Mucosa of stomach (tissue), 1 donor: ENCODE data around the gene SIGLEC15.

Experiments used
- H3K27me3 ChIP-seq: one replicate; pipeline ENCODE4 v1.7.0; 2013; ENCODE audit warnings: mild to moderate bottlenecking, low read length; ENCODE audit not compliant: control insufficient read depth, insufficient read depth
- H3K36me3 ChIP-seq: one replicate; pipeline ENCODE4 v1.7.0; 2013; ENCODE audit warnings: low read length; ENCODE audit not compliant: control insufficient read depth, insufficient read depth
- H3K4me1 ChIP-seq: one replicate; pipeline ENCODE4 v1.7.0; 2013; ENCODE audit warnings: mild to moderate bottlenecking, low read length; ENCODE audit not compliant: control insufficient read depth, insufficient read depth
- H3K4me3 ChIP-seq: one replicate; pipeline ENCODE4 v1.7.0; 2013; ENCODE audit warnings: low read length
- H3K9ac ChIP-seq: one replicate; pipeline ENCODE4 v1.7.0; 2013; ENCODE audit warnings: mild to moderate bottlenecking, low read length, moderate library complexity
- H3K9me3 ChIP-seq: one replicate; pipeline ENCODE4 v1.7.0; 2013; ENCODE audit warnings: mild to moderate bottlenecking, low read length, moderate library complexity; ENCODE audit not compliant: control insufficient read depth
- donor health status: Pancreatic carcinoma.

The SIGLEC15 gene

DNA sequence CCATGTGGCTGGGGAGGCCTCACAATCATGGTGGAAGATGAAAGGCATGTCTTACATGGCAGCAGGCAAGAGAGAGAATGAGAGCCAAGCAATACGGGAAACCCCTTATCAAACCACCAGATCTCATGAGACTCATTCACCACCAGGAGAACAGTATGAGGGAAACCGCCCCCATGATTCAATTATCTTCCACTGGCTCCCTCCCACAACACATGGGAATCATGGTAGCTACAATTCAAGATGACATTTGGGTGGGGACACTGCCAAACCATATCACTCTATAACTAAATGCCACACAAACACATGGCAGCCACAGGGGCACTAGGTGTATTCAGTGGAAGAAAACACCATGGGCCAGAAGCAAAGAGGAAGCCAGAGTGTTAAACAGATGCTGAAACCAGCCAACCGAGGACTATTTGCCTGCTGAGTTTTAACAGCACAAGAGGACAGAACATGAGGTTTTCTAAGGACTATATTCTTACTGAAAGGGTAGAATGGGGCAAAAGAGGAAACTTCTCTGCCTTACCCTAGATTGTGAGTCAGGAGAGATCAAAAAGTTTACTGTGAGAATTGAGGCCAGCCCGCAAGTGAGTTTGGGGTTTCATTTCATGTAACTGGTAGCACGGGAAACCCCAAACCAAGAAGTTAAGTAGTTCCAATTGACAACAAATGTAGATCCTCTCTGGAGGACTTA, 49.2 kb downstream of the SIGLEC15 start:
- Histone ChIP-seq H3K27me3 (no peaks in the 10 kb centered on the region), H3K9me3 (no peaks in the 10 kb centered on the region), H3K9ac (no peak overlapping the region), H3K4me1 (no peaks in the 10 kb centered on the region), H3K36me3 (no peaks in the 10 kb centered on the region), H3K4me3 (no peak overlapping the region)

DNA sequence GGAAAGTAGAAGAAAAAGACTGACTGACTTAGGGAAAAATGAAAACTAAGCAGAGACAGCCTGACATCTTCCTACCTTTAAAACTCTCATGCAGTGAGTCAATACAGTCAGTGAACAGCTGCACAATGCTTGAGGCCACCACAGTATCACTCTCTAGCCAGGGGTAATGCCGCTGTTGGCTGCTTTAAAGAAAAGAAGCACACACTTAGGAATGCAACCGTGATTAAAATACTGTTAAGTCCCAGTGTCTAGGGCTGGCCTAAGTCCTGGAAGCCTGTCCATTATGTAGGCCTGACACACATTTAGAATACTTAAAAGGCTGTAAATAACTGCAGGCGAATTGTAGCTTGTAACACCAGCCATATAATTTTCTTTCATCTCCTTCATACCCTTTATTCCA, 50.7 kb downstream of the SIGLEC15 start:
- Histone ChIP-seq H3K4me3 (no peak overlapping the region), H3K4me1 (no peaks in the 10 kb centered on the region), H3K9ac (no peak overlapping the region), H3K27me3 (no peaks in the 10 kb centered on the region), H3K9me3 (no peaks in the 10 kb centered on the region), H3K36me3 (no peaks in the 10 kb centered on the region)

DNA sequence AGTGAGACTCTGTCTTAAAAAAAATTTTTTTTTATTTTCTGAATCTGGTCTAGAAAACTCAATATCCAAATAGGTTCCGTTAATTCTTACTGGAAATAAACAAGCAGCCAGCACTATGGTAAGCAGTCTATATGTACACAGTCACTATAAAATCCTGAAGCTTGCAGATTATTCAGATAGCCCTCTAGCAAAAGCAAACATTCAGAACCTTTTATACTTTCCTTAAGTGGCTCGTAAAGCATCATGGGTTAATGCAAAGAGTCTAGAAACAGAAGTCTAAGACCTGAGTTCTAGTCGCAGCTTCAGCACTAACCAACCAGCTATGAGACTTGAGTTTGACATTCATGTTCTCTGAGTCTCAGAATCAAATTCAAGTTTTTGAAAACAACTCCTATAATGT, 51.9 kb downstream of the SIGLEC15 start:
- no peaks in the 10 kb centered on the region for H3K36me3 ChIP-seq

DNA sequence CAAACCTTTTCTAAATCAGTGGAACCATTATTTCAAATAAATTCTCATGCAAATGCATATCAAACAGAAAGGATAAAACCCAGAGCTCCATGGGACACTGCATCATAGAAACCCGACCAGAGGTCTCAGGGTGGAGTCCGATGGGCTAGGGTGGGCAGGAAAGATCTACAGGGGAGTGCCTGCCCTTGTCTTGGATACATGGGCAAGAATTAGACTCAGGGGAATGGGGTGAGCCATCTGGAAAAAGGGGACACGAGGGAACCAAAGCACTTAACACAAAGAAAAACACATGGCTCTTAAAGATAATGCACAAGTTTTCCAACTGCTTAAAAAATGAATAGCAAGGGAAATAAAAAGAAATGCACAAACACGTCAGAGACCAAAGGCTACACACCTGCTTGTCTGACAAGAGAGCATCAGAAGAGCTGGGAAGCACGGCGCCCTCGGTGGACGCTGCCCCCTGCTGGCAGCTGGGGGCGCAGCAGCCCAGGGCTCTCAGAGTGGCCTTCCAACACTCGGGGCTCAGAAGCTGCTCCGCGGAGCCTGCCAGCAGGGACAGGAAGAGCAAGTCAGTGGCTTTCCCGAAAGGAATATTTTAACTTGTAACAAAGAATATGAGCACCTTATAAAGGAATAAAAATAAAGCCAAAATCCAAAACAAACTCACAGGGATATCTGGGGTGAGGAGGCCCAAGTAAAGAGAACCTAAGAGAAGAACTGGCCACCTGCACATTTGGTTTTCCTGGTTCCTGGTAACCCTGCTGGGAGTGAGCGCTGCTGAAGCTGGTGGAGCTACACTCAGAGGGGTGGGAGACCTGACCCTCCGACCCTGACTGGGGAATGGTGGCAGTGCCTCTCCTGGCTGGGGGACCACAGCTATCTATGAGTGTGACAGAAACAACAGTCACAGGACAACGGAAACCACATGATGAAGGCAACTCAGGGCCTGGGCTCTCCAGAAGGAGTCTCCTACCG, 54.5 kb downstream of the SIGLEC15 start:
- Histone ChIP-seq H3K36me3 (peaks cover 5% of the 10 kb centered on the region), H3K4me3 (no peak overlapping the region), H3K4me1 (no peaks in the 10 kb centered on the region), H3K9ac (no peak overlapping the region), H3K27me3 (no peaks in the 10 kb centered on the region), H3K9me3 (no peaks in the 10 kb centered on the region)

More for the DNA sequence above, 51.9 kb downstream of the SIGLEC15 start:
- Histone ChIP-seq H3K4me1 (no peaks in the 10 kb centered on the region), H3K9me3 (no peaks in the 10 kb centered on the region), H3K4me3 (no peak overlapping the region), H3K9ac (no peak overlapping the region), H3K27me3 (no peaks in the 10 kb centered on the region)

DNA sequence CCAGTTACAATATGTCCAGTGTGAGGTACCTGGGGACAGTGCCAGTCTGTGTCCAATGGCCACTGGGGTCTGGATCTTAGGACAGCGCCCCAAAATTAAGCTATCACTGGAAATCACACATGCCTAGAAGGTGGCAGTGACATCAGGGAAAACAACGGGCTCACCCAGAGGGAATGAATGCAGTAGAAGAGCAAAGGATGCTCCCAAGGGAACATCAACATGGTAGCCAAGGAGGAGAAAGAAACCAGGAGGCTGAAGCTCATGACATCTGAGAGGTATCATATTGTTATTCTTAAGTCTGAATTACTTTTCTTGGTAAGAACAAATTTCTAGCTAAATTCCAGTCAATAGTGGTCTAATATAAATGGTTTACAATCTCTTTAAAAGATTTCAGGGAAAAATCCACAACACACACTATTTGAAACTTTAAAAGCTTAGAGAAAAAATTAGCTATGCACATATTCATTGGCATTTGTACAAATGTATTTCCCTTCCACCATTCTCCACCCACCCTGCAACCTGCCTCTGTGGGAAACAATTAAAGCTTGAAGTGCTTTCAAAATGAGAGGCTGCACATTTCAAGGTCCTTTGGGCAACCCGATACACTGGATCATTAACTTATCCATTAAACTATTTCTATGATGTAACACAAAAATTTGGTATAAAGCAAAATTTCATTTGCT, 55.5 kb downstream of the SIGLEC15 start:
- no peaks in the 10 kb centered on the region for H3K4me1 ChIP-seq
- H3K27me3 ChIP-seq: no peaks in the 10 kb centered on the region
- H3K4me3 ChIP-seq: no peak overlapping the region
- no peak overlapping the region for H3K9ac ChIP-seq
- H3K9me3 ChIP-seq: no peaks in the 10 kb centered on the region
- H3K36me3 ChIP-seq: peaks cover 5% of the 10 kb centered on the region

DNA sequence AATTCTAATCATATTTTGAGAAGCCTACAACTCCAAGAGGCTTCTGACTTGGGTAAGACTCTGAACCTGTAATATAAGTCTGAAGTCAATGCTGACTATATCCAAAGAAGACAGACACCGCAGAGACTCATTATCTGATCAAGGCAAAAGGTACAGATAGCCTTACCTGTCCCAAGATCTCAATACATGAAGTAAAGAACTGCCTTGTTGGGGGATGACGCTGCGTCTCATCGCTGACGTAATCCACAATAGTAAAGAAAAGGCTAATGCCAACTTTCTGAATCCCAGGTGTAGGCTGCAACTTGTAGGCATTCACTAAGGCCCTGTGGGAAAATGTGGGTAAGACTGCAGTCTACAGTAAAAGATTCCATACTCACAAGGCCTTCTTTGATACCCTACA, 62.1 kb downstream of the SIGLEC15 start:
- Histone ChIP-seq H3K4me1 (no peaks in the 10 kb centered on the region), H3K27me3 (no peaks in the 10 kb centered on the region), H3K9ac (no peak overlapping the region), H3K4me3 (no peak overlapping the region), H3K36me3 (peaks cover 5% of the 10 kb centered on the region), H3K9me3 (no peaks in the 10 kb centered on the region)

DNA sequence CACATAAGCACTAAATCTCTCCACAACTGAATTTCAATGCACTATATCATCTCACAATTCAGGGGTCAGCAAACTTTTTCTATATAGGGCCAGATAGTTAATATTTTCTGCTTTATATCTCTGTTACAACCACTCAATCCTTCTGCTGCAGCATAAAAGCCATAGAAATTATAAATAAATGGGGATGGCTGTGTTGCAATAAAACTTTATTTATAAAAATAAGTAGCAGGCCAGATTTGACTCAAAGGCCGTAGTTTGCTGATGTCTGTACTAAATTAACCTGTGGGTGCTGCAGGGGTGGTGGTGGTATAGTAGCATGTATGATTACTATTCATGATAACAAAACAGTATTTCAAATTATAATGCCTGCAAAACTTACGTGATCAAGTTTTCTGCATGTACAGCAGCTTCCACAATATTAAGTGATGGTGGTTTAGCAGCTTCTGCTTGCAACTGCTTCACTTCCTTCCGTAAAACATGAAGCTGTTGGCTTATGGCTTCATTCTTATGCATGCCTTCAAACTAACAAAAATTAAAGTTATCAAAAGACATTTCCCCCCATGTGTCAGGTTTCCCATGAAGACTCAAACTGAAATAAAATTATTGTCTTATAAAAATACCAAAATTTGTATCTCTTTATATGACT, 64.1 kb downstream of the SIGLEC15 start:
- no peaks in the 10 kb centered on the region for H3K27me3 ChIP-seq
- H3K4me3 ChIP-seq: no peak overlapping the region
- H3K4me1 ChIP-seq: no peaks in the 10 kb centered on the region
- no peaks in the 10 kb centered on the region for H3K9me3 ChIP-seq
- no peaks in the 10 kb centered on the region for H3K36me3 ChIP-seq
- H3K9ac ChIP-seq: no peak overlapping the region

DNA sequence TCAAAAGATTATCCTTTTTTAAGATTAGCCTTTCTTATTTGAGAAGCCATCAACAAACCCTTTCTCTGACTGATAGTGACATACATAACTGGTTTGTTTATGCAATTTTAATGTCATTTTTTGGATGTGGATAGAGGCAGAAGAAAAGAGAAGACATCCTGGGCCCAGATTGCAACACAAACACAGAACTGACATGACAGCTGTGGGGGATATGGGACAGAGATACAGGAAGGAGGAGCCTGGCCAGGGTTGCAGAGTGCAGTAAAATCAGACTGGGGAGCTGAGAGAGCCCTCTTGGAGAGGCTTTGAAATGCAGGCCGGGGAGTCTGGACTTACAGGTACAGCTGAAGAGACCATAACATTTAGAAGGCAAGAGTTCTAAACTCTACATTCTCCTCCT, 65.1 kb downstream of the SIGLEC15 start:
- no peaks in the 10 kb centered on the region for H3K36me3 ChIP-seq
- H3K27me3 ChIP-seq: no peaks in the 10 kb centered on the region
- no peak overlapping the region for H3K4me3 ChIP-seq
- H3K9me3 ChIP-seq: no peaks in the 10 kb centered on the region
- H3K9ac ChIP-seq: no peak overlapping the region
- H3K4me1 ChIP-seq: no peaks in the 10 kb centered on the region

DNA sequence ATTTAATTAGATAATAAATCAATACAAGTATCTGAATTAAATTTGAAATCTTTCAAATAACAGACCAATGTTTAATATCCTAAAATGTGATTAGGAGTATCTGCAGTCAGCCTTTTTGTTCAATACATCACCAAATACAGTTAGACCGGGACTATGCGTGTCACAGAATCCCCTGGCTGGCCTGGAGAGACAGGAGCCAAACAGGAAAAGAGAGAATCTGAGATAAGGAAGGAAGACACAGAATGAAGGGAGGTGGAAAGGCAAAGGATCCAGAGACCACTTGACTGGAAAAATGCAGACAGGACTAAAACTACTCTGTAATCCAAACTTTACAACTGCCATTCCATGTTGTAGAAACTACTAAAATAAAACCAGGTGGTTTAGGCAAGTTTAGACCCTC, 66.3 kb downstream of the SIGLEC15 start:
- Histone ChIP-seq H3K9me3 (no peaks in the 10 kb centered on the region), H3K27me3 (no peaks in the 10 kb centered on the region), H3K4me3 (no peak overlapping the region), H3K4me1 (no peaks in the 10 kb centered on the region), H3K36me3 (no peaks in the 10 kb centered on the region), H3K9ac (no peak overlapping the region)
